ENCODE measurements around the gene OTOA. TPM values are rescaled to one million over a fixed set of nuclear protein-coding genes. Genes with fewer than 3 reads are reported as not detected.
"Not testable (repeated sequence)": the region's sequence is repeated elsewhere in the genome, so short reads cannot be mapped to it uniquely, and the experiment has no call there.

The OTOA gene
- polyA plus RNA-seq, 1 experiment, result not detected

DNA sequence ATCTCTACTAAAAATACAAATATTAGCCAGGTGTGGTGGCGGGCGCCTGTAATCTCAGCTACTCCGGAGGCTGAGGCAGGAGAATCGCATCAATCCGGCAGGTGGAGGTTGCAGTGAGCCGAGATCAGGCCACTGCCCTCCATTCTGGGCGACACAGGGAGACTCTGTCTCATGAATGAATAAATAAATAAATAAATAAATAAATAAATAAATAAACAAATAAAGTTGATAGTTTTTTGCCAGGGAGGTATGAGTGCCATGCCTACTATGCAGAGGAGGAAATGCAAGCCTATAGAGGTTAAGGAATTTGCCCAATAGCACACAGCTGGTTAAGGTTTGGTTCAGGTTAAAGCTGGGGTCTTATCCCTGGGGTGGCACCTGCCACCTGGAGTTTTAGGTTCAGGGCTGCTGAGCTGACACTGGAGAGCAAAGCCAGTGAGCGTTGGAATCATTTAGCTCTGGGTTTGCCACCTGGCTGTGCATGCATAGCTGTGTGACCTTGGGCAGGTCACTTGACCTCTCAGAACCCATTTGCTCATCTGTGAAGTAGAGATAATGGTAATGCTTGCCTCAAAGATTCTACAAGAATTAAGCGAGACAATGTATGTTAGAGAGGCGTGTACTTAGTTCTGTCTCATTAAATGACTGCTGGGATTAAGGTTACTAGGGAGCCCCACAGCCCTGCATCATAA lies 1.2 kb downstream of the OTOA start:
- no peak overlapping the region for H3K27ac ChIP-seq (ENCODE audit: low read depth, low read length)

DNA sequence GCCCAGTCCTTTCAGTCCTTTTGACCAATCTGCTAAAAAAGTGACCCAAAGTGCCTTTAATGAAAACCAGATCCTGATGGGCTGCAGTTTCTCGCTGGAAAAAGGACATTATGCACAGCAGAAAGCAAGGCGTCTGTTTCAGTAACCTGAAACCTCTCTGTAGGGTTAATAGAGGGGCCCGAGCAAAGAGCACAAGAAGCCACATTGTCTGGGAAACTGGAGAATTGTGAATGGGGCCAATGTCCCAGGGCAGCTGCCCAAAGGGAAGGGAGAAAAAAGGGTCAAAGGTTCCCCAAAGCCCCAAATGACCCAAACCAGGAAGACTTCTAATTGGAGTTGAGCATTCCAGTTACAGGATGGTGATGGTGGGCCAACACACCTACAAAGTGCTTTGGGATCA lies 3.0 kb downstream of the OTOA start:
- H3K4me3 ChIP-seq (ENCODE audit: low read depth, low read length), result no peak overlapping the region
- H3K27me3 ChIP-seq (ENCODE audit: control insufficient read depth, insufficient read depth, low read length), result peaks cover 8% of the 10 kb centered on the region
- no peaks in the 10 kb centered on the region for H3K9me3 ChIP-seq (ENCODE audit: control insufficient read depth, insufficient read depth, low read length)
- TF ChIP-seq, protein P1, sequence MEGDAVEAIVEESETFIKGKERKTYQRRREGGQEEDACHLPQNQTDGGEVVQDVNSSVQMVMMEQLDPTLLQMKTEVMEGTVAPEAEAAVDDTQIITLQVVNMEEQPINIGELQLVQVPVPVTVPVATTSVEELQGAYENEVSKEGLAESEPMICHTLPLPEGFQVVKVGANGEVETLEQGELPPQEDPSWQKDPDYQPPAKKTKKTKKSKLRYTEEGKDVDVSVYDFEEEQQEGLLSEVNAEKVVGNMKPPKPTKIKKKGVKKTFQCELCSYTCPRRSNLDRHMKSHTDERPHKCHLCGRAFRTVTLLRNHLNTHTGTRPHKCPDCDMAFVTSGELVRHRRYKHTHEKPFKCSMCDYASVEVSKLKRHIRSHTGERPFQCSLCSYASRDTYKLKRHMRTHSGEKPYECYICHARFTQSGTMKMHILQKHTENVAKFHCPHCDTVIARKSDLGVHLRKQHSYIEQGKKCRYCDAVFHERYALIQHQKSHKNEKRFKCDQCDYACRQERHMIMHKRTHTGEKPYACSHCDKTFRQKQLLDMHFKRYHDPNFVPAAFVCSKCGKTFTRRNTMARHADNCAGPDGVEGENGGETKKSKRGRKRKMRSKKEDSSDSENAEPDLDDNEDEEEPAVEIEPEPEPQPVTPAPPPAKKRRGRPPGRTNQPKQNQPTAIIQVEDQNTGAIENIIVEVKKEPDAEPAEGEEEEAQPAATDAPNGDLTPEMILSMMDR (IDR thresholded peaks at IDR 0.05; ENCODE audit: low read depth, low read length), result no peak
- H3K27ac ChIP-seq (ENCODE audit: low read depth, low read length), result no peak overlapping the region
- no peak for DNase-seq (ENCODE audit: low read depth, low spot score)
- ChIA-PET CTCF (interaction anchor here (1.1 to 5.2 kb wide), 2 partner anchors 9 to 42 kb away, joined by 4 to 67 read pairs; no protein-coding TSS in a partner anchor), POLR2A (no interaction called here)

More for the DNA sequence above, 1.2 kb downstream of the OTOA start:
- TF ChIP-seq, protein P1 (IDR thresholded peaks at IDR 0.05; ENCODE audit: low read depth, low read length), result no peak
- CTCF ChIA-PET, result interaction anchor here (0.5 to 5.2 kb wide), 3 partner anchors 8 to 44 kb away, joined by 4 to 67 read pairs (median 5); no protein-coding TSS in a partner anchor
- DNase-seq (ENCODE audit: low read depth, low spot score), result no peak
- H3K27me3 ChIP-seq (ENCODE audit: control insufficient read depth, insufficient read depth, low read length), result peaks cover 8% of the 10 kb centered on the region
- H3K4me3 ChIP-seq (ENCODE audit: low read depth, low read length), result no peak overlapping the region
- POLR2A ChIA-PET, result no interaction called here
- H3K9me3 ChIP-seq (ENCODE audit: control insufficient read depth, insufficient read depth, low read length), result no peaks in the 10 kb centered on the region

DNA sequence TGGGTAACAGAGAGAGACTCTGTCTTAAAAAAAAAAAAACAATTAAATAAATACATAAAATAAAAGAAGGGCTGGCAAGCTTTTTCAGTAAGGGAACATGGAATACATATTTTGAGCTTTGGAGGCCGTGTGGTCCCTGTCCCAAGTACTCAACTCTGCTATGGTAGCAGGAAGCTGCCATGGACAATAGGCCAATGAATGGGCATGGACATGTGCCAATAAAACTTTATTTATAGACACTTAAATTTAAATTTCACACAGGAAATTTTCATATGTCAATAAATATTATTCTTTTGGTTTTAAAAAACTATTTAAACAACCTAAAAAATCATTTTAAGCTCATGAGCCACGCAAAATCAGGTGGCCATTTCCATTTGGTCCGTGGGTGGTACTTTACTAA lies 3.8 kb downstream of the OTOA start:
- Histone ChIP-seq H3K27me3 (ENCODE audit: control insufficient read depth, insufficient read depth, low read length) (peaks cover 8% of the 10 kb centered on the region), H3K9me3 (ENCODE audit: control insufficient read depth, insufficient read depth, low read length) (no peaks in the 10 kb centered on the region), H3K27ac (ENCODE audit: low read depth, low read length) (no peak overlapping the region), H3K4me3 (ENCODE audit: low read depth, low read length) (no peak overlapping the region)
- ChIA-PET POLR2A (no interaction called here), CTCF (interaction anchor here (1.0 to 5.2 kb wide), 2 partner anchors 10 to 41 kb away, joined by 3 to 67 read pairs; no protein-coding TSS in a partner anchor)
- no peak for DNase-seq (ENCODE audit: low read depth, low spot score)
- TF ChIP-seq, protein P1 (IDR thresholded peaks at IDR 0.05; ENCODE audit: low read depth, low read length), result no peak

DNA sequence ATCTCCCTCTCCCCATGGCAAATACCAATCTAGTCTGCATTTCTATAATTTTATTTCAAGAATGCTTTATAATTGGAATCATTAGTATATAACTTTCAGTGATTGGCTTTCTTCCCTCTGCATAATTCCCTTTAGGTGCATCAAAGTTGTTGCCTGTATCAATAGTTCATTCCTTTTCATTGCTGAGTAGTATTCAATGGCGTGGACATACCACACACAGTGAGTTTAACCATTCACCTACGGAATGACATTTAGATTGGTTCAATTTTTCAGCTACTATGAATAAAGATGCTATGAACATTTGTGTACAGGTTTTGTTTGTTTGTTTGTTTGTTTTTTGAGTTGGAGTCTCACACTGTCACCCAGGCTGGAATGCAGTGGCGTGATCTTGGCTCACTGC lies 9.7 kb downstream of the OTOA start:
- H3K27ac ChIP-seq (ENCODE audit: low read depth, low read length), result no peak overlapping the region
- TF ChIP-seq, protein P1 (IDR thresholded peaks at IDR 0.05; ENCODE audit: low read depth, low read length), result no peak
- H3K9me3 ChIP-seq (ENCODE audit: control insufficient read depth, insufficient read depth, low read length), result no peaks in the 10 kb centered on the region
- ChIA-PET CTCF (interaction anchor here (1.5 kb wide), 1 partner anchor 16 kb away, joined by 4 read pairs; no protein-coding TSS in a partner anchor), POLR2A (no interaction called here)
- no peak for DNase-seq (ENCODE audit: low read depth, low spot score)
- no peak overlapping the region for H3K4me3 ChIP-seq (ENCODE audit: low read depth, low read length)
- H3K27me3 ChIP-seq (ENCODE audit: control insufficient read depth, insufficient read depth, low read length), result peaks cover 4% of the 10 kb centered on the region

DNA sequence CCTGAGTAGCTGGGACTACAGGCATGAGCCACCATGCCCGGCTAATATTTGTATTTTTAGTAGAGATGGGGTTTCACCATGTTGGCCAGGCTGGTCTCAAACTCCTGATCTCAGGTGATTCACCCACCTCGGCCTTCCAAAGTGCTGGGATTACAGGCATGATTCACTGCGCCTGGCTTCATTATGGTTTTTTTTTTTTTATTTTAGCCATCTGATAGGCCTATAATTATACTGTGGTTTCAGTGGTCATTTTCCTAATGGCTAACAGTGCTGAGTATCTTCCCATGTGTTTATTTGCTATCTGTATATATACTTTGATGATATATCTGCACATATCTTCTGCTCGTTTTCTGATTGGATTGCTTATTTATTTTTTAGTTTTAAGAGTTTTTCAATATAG lies 10.7 kb downstream of the OTOA start:
- CTCF ChIA-PET, result interaction anchor here (1.3 kb wide), 1 partner anchor 17 kb away, joined by 4 read pairs; no protein-coding TSS in a partner anchor
- H3K4me3 ChIP-seq (ENCODE audit: low read depth, low read length); DNase-seq (ENCODE audit: low read depth, low spot score): not testable (repeated sequence)

DNA sequence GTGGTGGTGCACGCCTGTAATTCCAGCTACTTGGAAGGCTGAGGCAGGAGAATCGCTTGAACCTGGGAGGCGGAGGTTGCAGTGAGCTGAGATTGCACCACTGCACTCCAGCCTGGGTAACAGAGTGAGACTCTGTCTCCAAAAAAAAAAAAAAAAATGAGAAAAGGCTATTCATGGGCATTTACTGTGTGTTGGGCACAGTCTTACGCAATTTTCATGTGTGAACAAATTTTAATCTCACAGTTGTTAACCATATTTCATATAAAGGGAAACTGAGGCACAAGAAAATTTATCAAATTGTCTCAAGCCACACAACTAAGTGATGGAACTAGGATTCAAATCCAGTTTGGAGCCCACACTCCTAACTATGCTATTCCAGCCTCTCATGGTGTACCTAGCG lies 16.9 kb downstream of the OTOA start:
- H3K27me3 ChIP-seq (ENCODE audit: control insufficient read depth, insufficient read depth, low read length); DNase-seq (ENCODE audit: low read depth, low spot score): not testable (repeated sequence)
- CTCF ChIA-PET, result interaction anchor here (1.4 to 2.6 kb wide), 2 partner anchors 24 to 28 kb away, joined by 4 to 9 read pairs; no protein-coding TSS in a partner anchor

More for the DNA sequence above, 10.7 kb downstream of the OTOA start:
- H3K27ac ChIP-seq (ENCODE audit: low read depth, low read length); H3K27me3 ChIP-seq (ENCODE audit: control insufficient read depth, insufficient read depth, low read length); H3K9me3 ChIP-seq (ENCODE audit: control insufficient read depth, insufficient read depth, low read length): not testable (repeated sequence)
- POLR2A ChIA-PET, result interaction anchor here (0.7 kb wide), 1 partner anchor 14 kb away, joined by 4 read pairs; no protein-coding TSS in a partner anchor

More for the DNA sequence above, 16.9 kb downstream of the OTOA start:
- H3K4me3 ChIP-seq (ENCODE audit: low read depth, low read length); POLR2A ChIA-PET; H3K9me3 ChIP-seq (ENCODE audit: control insufficient read depth, insufficient read depth, low read length); H3K27ac ChIP-seq (ENCODE audit: low read depth, low read length): not testable (repeated sequence)
